HG02588 (cell line): ENCODE measurements around the gene ADAMTS12.
"Not testable (repeated sequence)": the region's sequence is repeated elsewhere in the genome, so short reads cannot be mapped to it uniquely, and the experiment has no call there.

Experiments
- ATAC-seq: cut with Tn5 transposase; IDR thresholded peaks from one replicate; pipeline ENCODE4 v1.9.1; 2021; ENCODE audit warnings: mild to moderate bottlenecking, moderate library complexity; ENCODE audit not compliant: unreplicated experiment

ADAMTS12 gene

GRCh38 chr5:33891788-33892619 is at the start of gene ADAMTS12:
Gene ADAMTS12 (minus strand): TSS chr5:33891990. CDS start chr5:33891856, 134 bp downstream.
- no peak for ATAC-seq

- no peak for ATAC-seq
These were observed 49.3 kb upstream of the ADAMTS12 start for GRCh38 chr5:33941090-33941489.

- no peak for ATAC-seq
These were observed 47.9 kb upstream of the ADAMTS12 start for GRCh38 chr5:33939556-33940262.

- no peak for ATAC-seq
These were observed 47.1 kb upstream of the ADAMTS12 start for GRCh38 chr5:33938881-33939280.

GRCh38 chr5:33938507-33938796 is 46.7 kb upstream of the ADAMTS12 start:
- ATAC-seq: no peak

GRCh38 chr5:33937707-33938506 is 46.1 kb upstream of the ADAMTS12 start:
- no peak for ATAC-seq

- ATAC-seq: no peak
These were observed 45.4 kb upstream of the ADAMTS12 start for GRCh38 chr5:33937017-33937706.

GRCh38 chr5:33936381-33937016 is 44.7 kb upstream of the ADAMTS12 start, which contains the start of gene RXFP3:
Gene RXFP3 (plus strand): TSS chr5:33936386. CDS start chr5:33936741, 355 bp downstream.
- ATAC-seq: no peak

GRCh38 chr5:33936004-33936380 is 44.2 kb upstream of the ADAMTS12 start:
- ATAC-seq: no peak

GRCh38 chr5:33934176-33934575 is 42.4 kb upstream of the ADAMTS12 start:
- peak; percentile 9 for ATAC-seq

- peak; percentile 76 for ATAC-seq
These were observed 42.0 kb upstream of the ADAMTS12 start for GRCh38 chr5:33933723-33934169.

- ATAC-seq: no peak
These were observed 39.3 kb upstream of the ADAMTS12 start for GRCh38 chr5:33931136-33931535.

GRCh38 chr5:33929925-33930690 is 38.3 kb upstream of the ADAMTS12 start:
- ATAC-seq: no peak

GRCh38 chr5:33928283-33928682 is 36.5 kb upstream of the ADAMTS12 start:
- ATAC-seq: no peak

- ATAC-seq: no peak
These were observed 35.9 kb upstream of the ADAMTS12 start for GRCh38 chr5:33927685-33928084.

- ATAC-seq: no peak
These were observed 33.5 kb upstream of the ADAMTS12 start for GRCh38 chr5:33925278-33925677.

GRCh38 chr5:33921002-33921401 is 29.2 kb upstream of the ADAMTS12 start:
- no peak for ATAC-seq

- not testable (repeated sequence) for ATAC-seq
These were observed 23.1 kb upstream of the ADAMTS12 start for GRCh38 chr5:33914844-33915243.

- ATAC-seq: not testable (repeated sequence)
These were observed 14.5 kb upstream of the ADAMTS12 start for GRCh38 chr5:33906248-33906647.

- ATAC-seq: no peak
These were observed 13.6 kb upstream of the ADAMTS12 start for GRCh38 chr5:33905381-33905780.
